Thoracic aorta (tissue), 2 donors: Measurements from ENCODE around the gene WDR6. TPM values are rescaled to one million over a fixed set of nuclear protein-coding genes. Genes with fewer than 3 reads are reported as not detected.

Experiments
- ATAC-seq: fragments of 150-250 bp; one replicate; pipeline ENCODE4 v1.8.0; 2017; ENCODE audit warnings: low read depth; ENCODE audit not compliant: insufficient number of reproducible peaks, low FRiP score
- DNase-seq: peaks from one replicate; pipeline ENCODE4 v3.0.0-alpha.2; 2020; ENCODE audit warnings: low spot score
- H3K27ac ChIP-seq, 2 donors: fragments of 200-600 bp; sonication (generic); 1 replicate in 1 of 2; 2 replicates in 1 of 2; pipeline ENCODE4 v1.5.1; 2016; ENCODE audit warnings: mild to moderate bottlenecking in 2 of 2, moderate library complexity in 2 of 2
- H3K27me3 ChIP-seq: fragments of 200-600 bp; sonication (generic); replicated peaks from 2 replicates; pipeline ENCODE4 v1.6.0; 2016; ENCODE audit warnings: mild to moderate bottlenecking; ENCODE audit not compliant: insufficient read depth
- H3K36me3 ChIP-seq: fragments of 200-600 bp; sonication (generic); one replicate; pipeline ENCODE4 v1.5.1; 2016
- H3K4me1 ChIP-seq, 2 donors: fragments of 200-600 bp; sonication (generic); 1 replicate in 1 of 2; 2 replicates in 1 of 2; pipeline versions ENCODE4 v1.5.1 to v1.6.0; 2016; ENCODE audit warnings: low read depth in 2 of 2, mild to moderate bottlenecking in 1 of 2; ENCODE audit not compliant: control insufficient read depth in 1 of 2
- H3K4me3 ChIP-seq: fragments of 200-600 bp; sonication (generic); 2 replicates; pipeline ENCODE4 v1.5.1; 2016; ENCODE audit warnings: mild to moderate bottlenecking
- H3K9me3 ChIP-seq: fragments of 200-600 bp; sonication (generic); 2 replicates; pipeline ENCODE4 v1.5.1; 2016
- CTCF ChIP-seq: fragments of 200-600 bp; sonication (generic); IDR thresholded peaks from one replicate; pipeline ENCODE4 v1.5.1; 2019; ENCODE audit warnings: antibody characterized with exemption
- total RNA-seq, 2 donors: library from RNA; depleted of rRNA; stranded (reverse); fragments of >200 nt; gene quantifications; one replicate each; pipeline versions ENCODE4 v1.1.0 to v1.2.3, GENCODE V29; 2016

The WDR6 gene
- total RNA-seq, 2 donors from 2014 or later = 89.9 to 121 TPM

GRCh38 chr3:49053543-49053942 is 46.4 kb downstream of the WDR6 start:
- no peak overlapping the region for H3K4me3 ChIP-seq
- no peaks in the 10 kb centered on the region for H3K4me1 ChIP-seq
- DNase-seq (no peak), ATAC-seq (no peak)
- H3K27ac ChIP-seq = no peak overlapping the region
- H3K27me3 ChIP-seq = no peaks in the 10 kb centered on the region
- H3K36me3 ChIP-seq = peaks cover 63% of the 10 kb centered on the region
- TF ChIP-seq CTCF = no peak
- H3K9me3 ChIP-seq = no peaks in the 10 kb centered on the region

DNA sequence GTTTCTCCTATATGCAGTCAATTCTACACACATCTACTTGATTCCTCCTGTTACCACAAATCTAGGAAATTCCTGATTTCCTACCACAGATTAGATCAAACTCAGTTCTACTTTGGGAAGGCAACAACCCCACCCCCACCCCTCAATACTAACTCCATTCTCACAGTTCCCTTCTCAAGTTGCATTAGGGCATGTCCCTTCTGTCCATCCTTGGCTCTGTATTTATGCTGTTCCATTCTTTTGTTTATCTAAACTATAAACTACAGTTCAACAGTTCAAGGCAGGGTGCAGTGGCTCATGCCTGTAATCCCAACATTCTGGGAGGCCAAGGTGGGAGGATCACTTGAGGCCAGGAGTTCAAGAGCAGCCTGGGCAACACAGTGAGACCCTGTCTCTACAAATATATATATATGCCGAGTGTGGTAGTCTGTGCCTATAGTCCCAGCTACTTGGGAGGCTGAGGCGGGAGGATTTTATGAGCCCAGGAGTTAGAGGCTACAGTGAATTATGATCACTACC is 47.2 kb downstream of the WDR6 start:
- no peak for DNase-seq
- H3K36me3 ChIP-seq = peaks cover 59% of the 10 kb centered on the region

DNA sequence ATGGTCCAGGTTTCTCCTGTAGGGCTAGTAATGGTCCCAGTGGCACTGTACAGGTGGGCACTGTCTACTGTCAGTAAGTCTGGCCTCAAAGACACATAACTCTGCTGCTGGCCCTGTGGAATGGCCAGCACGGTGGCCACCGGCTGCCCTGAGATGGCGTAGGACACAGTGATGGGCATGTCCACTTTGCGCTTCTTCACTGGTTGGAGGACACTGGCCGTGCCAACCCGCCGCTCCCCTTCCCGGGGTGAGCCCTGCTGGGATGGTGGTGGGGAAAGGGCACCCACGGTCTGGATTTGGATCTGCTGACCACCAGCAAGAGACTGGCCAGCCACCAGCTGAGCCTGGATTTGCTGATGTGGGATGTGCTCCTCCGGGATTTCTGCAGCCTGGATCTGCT is 50.1 kb downstream of the WDR6 start:
- peaks cover 69% of the 10 kb centered on the region for H3K36me3 ChIP-seq
- no peak for ATAC-seq
- H3K4me1 ChIP-seq = no peaks in the 10 kb centered on the region
- H3K27me3 ChIP-seq = no peaks in the 10 kb centered on the region
- H3K27ac ChIP-seq = no peak overlapping the region
- TF ChIP-seq CTCF = no peak
- DNase-seq = no peak
- no peaks in the 10 kb centered on the region for H3K9me3 ChIP-seq
- H3K4me3 ChIP-seq = no peak overlapping the region

More for the DNA sequence above, 47.2 kb downstream of the WDR6 start:
- no peak for TF ChIP-seq CTCF
- no peaks in the 10 kb centered on the region for H3K4me1 ChIP-seq
- ATAC-seq = no peak
- no peak overlapping the region for H3K27ac ChIP-seq
- no peaks in the 10 kb centered on the region for H3K9me3 ChIP-seq
- H3K4me3 ChIP-seq = no peak overlapping the region
- H3K27me3 ChIP-seq = no peaks in the 10 kb centered on the region

DNA sequence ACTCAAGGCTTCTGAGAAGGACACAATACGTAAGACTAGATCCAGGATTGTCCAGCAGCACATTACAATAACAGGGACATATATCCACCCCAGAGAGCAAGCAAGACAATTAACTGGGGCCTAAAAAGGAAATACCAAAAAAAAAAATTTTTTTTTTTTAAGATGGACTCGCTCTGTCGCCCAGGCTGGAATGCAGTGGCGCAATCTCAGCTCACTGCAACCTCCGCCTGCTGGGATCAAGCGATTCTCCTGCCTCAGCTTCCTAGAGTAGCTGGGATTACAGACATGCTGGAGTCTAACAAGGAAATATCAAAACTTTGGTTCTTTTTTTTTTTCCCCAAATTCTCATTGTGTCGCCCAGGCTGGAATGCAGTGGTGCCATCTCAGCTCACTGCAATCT is 50.8 kb downstream of the WDR6 start:
- peaks cover 64% of the 10 kb centered on the region for H3K36me3 ChIP-seq
- no peak overlapping the region for H3K27ac ChIP-seq
- no peak for TF ChIP-seq CTCF
- DNase-seq (no peak), ATAC-seq (no peak)
- H3K27me3 ChIP-seq = no peaks in the 10 kb centered on the region
- H3K4me3 ChIP-seq = no peak overlapping the region
- no peaks in the 10 kb centered on the region for H3K4me1 ChIP-seq
- H3K9me3 ChIP-seq = no peaks in the 10 kb centered on the region

Other genes starting within 250 kb of the WDR6 start
- 10 to 100 TPM; 66.4 to 69.5 TPM for gene PRKAR2A, start 159.5 kb upstream of the WDR6 start, total RNA-seq
- 10 to 100 TPM; 12.3 to 27.1 TPM for gene SLC25A20, start 108.5 kb upstream of the WDR6 start, total RNA-seq
- 100 to 1,000 TPM in 1 of 2 donors, 10 to 100 TPM in 1; 90.4 to 162 TPM for gene ARIH2, start 88.5 kb upstream of the WDR6 start, total RNA-seq
- gene P4HTM, start 17.1 kb upstream of the WDR6 start, total RNA-seq = 10 to 100 TPM; 57.6 to 75.1 TPM
- gene DALRD3, start 11.2 kb downstream of the WDR6 start, total RNA-seq = 10 to 100 TPM; 16.8 to 36.8 TPM
- gene NDUFAF3, start 14.7 kb downstream of the WDR6 start, total RNA-seq = 100 to 1,000 TPM in 1 of 2 donors, 10 to 100 TPM in 1; 65.7 to 164 TPM
- 10 to 100 TPM; 56.0 to 96.2 TPM for gene IMPDH2, start 22.0 kb downstream of the WDR6 start, total RNA-seq
- gene QRICH1, start 86.7 kb downstream of the WDR6 start, total RNA-seq = 100 to 1,000 TPM in 1 of 2 donors, 10 to 100 TPM in 1; 83.7 to 110 TPM
- gene QARS1, start 97.4 kb downstream of the WDR6 start, total RNA-seq = 100 to 1,000 TPM; 143 to 179 TPM
- 10 to 100 TPM; 56.3 to 62.5 TPM for gene USP19, start 113.4 kb downstream of the WDR6 start, total RNA-seq
- gene LAMB2, start 125.7 kb downstream of the WDR6 start, total RNA-seq = 100 to 1,000 TPM; 764 to 806 TPM
- 10 to 100 TPM; 28.8 to 28.9 TPM for gene CCDC71, start 158.9 kb downstream of the WDR6 start, total RNA-seq
- 10 to 100 TPM; 22.4 to 29.8 TPM for gene KLHDC8B, start 164.2 kb downstream of the WDR6 start, total RNA-seq